Esophagus (tissue), 2 donors: ENCODE results near the gene CYFIP1. TPM values are rescaled to one million over a fixed set of nuclear protein-coding genes. Genes with fewer than 3 reads are reported as not detected.
A peak's percentile ranks its signal among the peaks of the same experiment; 100 is the strongest.
"Not testable (repeated sequence)": the region's sequence is repeated elsewhere in the genome, so short reads cannot be mapped to it uniquely, and the experiment has no call there.

Experiments used
- H3K27ac ChIP-seq, 2 donors: one replicate each; pipeline ENCODE4 v1.5.1; 2013; ENCODE audit warnings: low read depth in 2 of 2, mild to moderate bottlenecking in 2 of 2, inconsistent platforms in 1 of 2, low read length in 1 of 2, moderate library complexity in 1 of 2
- H3K27me3 ChIP-seq, 2 donors: one replicate each; pipeline ENCODE4 v1.6.1; 2013; ENCODE audit warnings: low read length in 2 of 2, control low read depth in 1 of 2, mild to moderate bottlenecking in 1 of 2; ENCODE audit not compliant: insufficient read depth in 2 of 2, control insufficient read depth in 1 of 2
- H3K36me3 ChIP-seq, 2 donors: one replicate each; pipeline ENCODE4 v1.6.1; 2013; ENCODE audit warnings: low read length in 1 of 2; ENCODE audit not compliant: control insufficient read depth in 2 of 2, insufficient read depth in 2 of 2
- H3K4me1 ChIP-seq, 2 donors: one replicate each; pipeline ENCODE4 v1.6.1; 2013; ENCODE audit warnings: low read length in 1 of 2; ENCODE audit not compliant: control insufficient read depth in 2 of 2, insufficient read depth in 2 of 2
- H3K4me3 ChIP-seq, 2 donors: one replicate each; pipeline ENCODE4 v1.5.1; 2013; ENCODE audit warnings: low read length in 2 of 2, mild to moderate bottlenecking in 2 of 2, low read depth in 1 of 2, moderate library complexity in 1 of 2
- H3K9me3 ChIP-seq, 2 donors: one replicate each; pipeline ENCODE4 v1.6.1; 2013; ENCODE audit warnings: mild to moderate bottlenecking in 2 of 2, low read depth in 1 of 2, low read length in 1 of 2, moderate library complexity in 1 of 2; ENCODE audit not compliant: control insufficient read depth in 2 of 2, insufficient read depth in 1 of 2
- WGBS, 2 donors: extraction: QIAGEN DNeasy Blood & Tissue Kit; methylation state at CpG; one replicate each; pipeline ENCODE4 v1.1.7; 2013; 5-methylcytosine and 5-hydroxymethylcytosine counted together
- polyA plus RNA-seq, 2 donors: library from polyadenylated mRNA; stranded (reverse); fragments of 200-250 nt; gene quantifications; one replicate each; pipeline ENCODE4 v1.2.3, GENCODE V29; 2013
- donor health status: healthy with polysubstance abuse.
- donor health status: Bipolar disorder and iron deficiency.

The CYFIP1 gene
- polyA plus RNA-seq, 2 donors = 32.1 to 44.3 TPM

DNA sequence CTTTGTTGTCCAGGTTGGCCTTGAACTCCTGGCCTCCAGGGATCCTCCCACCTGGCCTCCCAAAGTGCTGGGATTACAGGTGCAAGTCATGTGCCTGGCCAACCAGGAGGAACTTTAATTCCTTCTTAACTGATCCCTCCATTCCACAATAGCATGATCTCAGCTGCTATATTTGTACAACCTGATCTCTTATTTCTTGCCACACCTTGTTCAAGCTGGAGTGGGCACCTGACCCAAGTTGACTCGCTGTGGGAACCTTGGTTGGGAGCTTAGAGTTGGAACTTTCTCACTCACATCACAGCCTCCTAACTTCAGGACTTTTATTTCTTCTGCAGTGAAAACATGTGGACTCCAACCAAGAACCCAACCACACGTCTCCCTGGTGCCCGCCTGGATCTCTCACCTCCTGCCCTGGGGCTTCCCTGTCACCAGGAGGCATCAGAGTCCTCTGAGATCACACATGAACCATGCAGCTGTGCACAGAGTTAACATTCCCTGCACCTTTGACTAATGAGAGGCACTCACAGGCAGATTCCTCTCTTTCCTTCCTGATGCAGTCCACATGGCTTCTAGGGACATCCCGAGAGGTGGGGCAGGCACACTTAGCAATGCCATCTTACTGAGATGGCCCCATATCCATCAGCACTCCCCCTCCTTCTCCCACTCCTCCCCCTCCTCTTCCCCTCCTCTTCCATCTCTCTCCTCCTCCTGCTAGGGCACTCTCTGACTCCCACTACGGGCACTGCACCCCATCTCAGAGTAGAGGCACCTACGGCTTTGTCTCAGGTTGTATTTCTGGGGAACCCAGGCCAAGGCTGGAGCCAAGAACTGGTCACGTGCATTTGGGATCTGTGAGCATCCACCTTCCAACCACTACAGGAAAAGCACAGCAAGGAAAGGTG, 9.7 kb upstream of the CYFIP1 start:
- Histone ChIP-seq H3K4me1 (peaks cover 0 to 2% of the 10 kb centered on the region in 2 donors), H3K27ac (peak overlapping the region in 1 of 2 donors; percentile 39), H3K36me3 (peaks cover 0 to 2% of the 10 kb centered on the region in 2 donors), H3K27me3 (no peaks in the 10 kb centered on the region), H3K4me3 (no peak overlapping the region), H3K9me3 (no peaks in the 10 kb centered on the region)
- WGBS, 2 donors = 67% methylated on average over 7 of the region's 7 CpGs

DNA sequence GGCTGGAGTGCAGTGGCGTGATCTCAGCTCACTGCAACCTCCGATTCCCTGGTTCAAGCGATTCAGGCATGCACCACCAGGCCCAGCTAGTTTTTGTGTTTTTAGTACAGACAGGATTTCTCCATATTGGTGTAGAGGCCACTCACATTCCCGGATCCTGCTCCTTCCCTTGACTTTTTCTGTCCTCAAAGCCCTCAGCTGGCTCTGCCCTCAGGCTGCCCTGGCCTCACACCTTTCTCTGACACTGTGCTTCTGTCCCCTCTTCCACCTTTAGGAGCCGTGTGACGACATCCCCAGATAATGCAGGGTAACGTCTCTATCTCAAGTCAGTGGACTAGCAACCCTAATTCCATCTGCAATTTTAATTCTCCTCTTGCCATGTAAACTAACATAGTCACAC, 8.6 kb upstream of the CYFIP1 start:
- Histone ChIP-seq H3K4me1 (peaks cover 0 to 2% of the 10 kb centered on the region in 2 donors), H3K27me3 (no peaks in the 10 kb centered on the region), H3K9me3 (no peaks in the 10 kb centered on the region), H3K4me3 (no peak overlapping the region), H3K27ac (no peak overlapping the region), H3K36me3 (no peaks in the 10 kb centered on the region)
- 91 to 93% methylated on average over 7 of the region's 7 CpGs for WGBS, 2 donors

DNA sequence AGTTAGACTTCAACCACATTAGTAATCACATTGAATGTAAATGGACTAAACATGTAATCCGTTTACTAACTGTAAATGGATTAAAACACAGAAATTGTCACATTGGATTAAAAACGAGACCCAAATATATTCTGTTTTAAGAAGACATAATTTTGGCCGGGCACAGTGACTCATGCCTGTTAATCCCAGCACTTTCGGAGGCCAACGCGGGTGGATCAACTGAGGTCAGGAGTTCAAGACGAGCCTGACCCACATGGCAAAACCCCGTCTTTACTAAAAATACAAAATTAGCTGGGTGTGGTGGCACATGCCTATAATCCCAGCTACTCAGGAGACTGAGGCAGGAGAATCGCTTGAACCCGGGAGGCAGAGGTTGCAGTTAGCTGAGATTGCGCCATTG, 1.8 kb upstream of the CYFIP1 start:
- H3K9me3 ChIP-seq, H3K4me3 ChIP-seq, H3K4me1 ChIP-seq, H3K27me3 ChIP-seq, H3K36me3 ChIP-seq, H3K27ac ChIP-seq: not testable (repeated sequence)
- 68 to 69% methylated on average over 11 of the region's 11 CpGs for WGBS, 2 donors

- Histone ChIP-seq H3K27me3 (no peaks in the 10 kb centered on the region), H3K36me3 (no peaks in the 10 kb centered on the region), H3K4me1 (peaks cover 0 to 5% of the 10 kb centered on the region in 2 donors), H3K9me3 (no peaks in the 10 kb centered on the region), H3K4me3 (peak overlapping the region; percentile 91 to 92), H3K27ac (peak overlapping the region; percentile 88 to 94)
- WGBS, 2 donors = 68% methylated on average over 30 of the region's 30 CpGs
Observed at GRCh38 chr15:22981051-22981840, 1.1 kb upstream of the CYFIP1 start.

DNA sequence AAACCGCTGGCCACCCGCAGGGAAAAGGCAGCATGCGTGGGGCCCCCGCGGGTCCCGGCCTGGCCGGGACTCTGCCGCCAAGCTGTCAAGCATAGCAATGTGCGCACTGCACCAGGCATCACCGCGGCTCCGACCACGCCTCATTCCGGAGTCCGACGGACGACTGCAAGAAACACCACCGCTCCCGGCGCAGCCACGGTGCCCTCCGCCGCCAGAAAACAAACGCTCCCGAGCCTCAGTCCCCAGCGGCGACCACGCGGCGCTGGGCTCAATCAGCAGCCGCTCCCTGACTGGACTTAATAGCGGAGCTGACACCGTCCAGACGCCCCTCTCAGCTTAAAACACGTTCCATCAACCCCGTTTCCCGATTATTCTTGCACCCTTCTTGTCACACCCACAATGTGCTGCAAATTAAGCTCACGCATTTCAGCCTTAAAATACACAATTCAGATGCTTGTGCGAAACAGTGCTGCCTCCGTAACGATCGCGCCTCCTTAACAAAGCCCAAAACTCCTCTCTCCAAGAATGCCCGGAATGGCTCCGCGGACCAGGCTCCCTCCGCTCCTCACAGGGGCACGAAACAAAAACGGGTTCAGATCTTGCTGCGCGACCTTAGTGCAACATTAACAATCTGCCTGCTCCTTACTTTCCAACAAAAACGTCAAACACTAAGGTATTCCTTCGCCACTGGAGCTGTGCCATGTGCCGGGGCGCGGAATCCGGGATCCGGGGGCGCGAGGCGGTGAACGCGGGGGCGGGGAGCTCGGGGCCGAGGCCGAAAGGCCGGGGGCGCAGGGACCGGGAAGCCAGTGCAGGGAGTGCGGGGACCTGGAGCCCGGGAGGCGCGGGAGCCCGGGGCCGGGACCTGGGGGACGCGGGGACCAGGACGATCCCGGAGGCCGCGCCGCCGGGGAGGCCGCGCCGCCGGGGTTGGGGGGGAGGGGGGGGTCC, 655 bp downstream of the CYFIP1 start:
- WGBS, 2 donors = 1% methylated on average over 60 to 88 of the region's 88 CpGs

GRCh38 chr15:22978691-22979237, 1.4 kb downstream of the CYFIP1 start:
- no peaks in the 10 kb centered on the region for H3K9me3 ChIP-seq
- WGBS, 2 donors = 15 to 17% methylated on average over 22 of the region's 22 CpGs
- no peaks in the 10 kb centered on the region for H3K27me3 ChIP-seq
- H3K4me3 ChIP-seq = peak overlapping the region; percentile 91 to 92
- H3K4me1 ChIP-seq = peaks cover 0 to 5% of the 10 kb centered on the region in 2 donors
- H3K27ac ChIP-seq = peak overlapping the region in 1 of 2 donors; percentile 42
- no peaks in the 10 kb centered on the region for H3K36me3 ChIP-seq

More for the DNA sequence above, 655 bp downstream of the CYFIP1 start:
- Histone ChIP-seq H3K27me3 (no peaks in the 10 kb centered on the region), H3K4me3 (peak overlapping the region; percentile 91 to 92), H3K27ac (peak overlapping the region; percentile 88 to 94), H3K9me3 (no peaks in the 10 kb centered on the region), H3K36me3 (no peaks in the 10 kb centered on the region), H3K4me1 (peaks cover 0 to 5% of the 10 kb centered on the region in 2 donors)

GRCh38 chr15:22974745-22975144, 5.4 kb downstream of the CYFIP1 start:
- H3K27me3 ChIP-seq = no peaks in the 10 kb centered on the region
- no peak overlapping the region for H3K4me3 ChIP-seq
- WGBS, 2 donors = 65 to 72% methylated on average over 4 of the region's 4 CpGs
- no peak overlapping the region for H3K27ac ChIP-seq
- H3K4me1 ChIP-seq = peaks cover 0 to 5% of the 10 kb centered on the region in 2 donors
- H3K36me3 ChIP-seq = no peaks in the 10 kb centered on the region
- H3K9me3 ChIP-seq = no peaks in the 10 kb centered on the region

- Histone ChIP-seq H3K4me1 (peaks cover 0 to 4% of the 10 kb centered on the region in 2 donors), H3K9me3 (no peaks in the 10 kb centered on the region), H3K27ac (no peak overlapping the region), H3K36me3 (peaks cover 0 to 3% of the 10 kb centered on the region in 2 donors), H3K4me3 (no peak overlapping the region), H3K27me3 (no peaks in the 10 kb centered on the region)
- WGBS, 2 donors = 88 to 91% methylated on average over 4 of the region's 4 CpGs
Observed at GRCh38 chr15:22973987-22974386, 6.2 kb downstream of the CYFIP1 start.
